LHCN-M2 (cell line): ENCODE results near the gene TENM4. TPM values are rescaled to one million over a fixed set of nuclear protein-coding genes. Genes with fewer than 3 reads are reported as not detected.

ENCODE experiments used
- DNase-seq: peaks from one replicate; pipeline ENCODE4 v3.0.0-alpha.2; 2012; ENCODE audit warnings: low read depth
- total RNA-seq: library from RNA; depleted of rRNA; stranded (reverse); fragments of >200 nt; gene quantifications from 2 replicates; pipeline ENCODE4 v1.2.3, GENCODE V29; 2014

The TENM4 gene
- total RNA-seq, 1 experiment from 2014 or later = 0.06 TPM

- no peak for DNase-seq
These were observed 499.5 kb downstream of the TENM4 start for GRCh38 chr11:78941226-78941851.

- no peak for DNase-seq
These were observed 500.2 kb downstream of the TENM4 start for GRCh38 chr11:78940500-78941225.

GRCh38 chr11:78938971-78939370 is 501.9 kb downstream of the TENM4 start:
- DNase-seq = no peak

GRCh38 chr11:78938036-78938435 is 502.8 kb downstream of the TENM4 start:
- no peak for DNase-seq

GRCh38 chr11:78935398-78936068 is 505.3 kb downstream of the TENM4 start:
- DNase-seq = no peak

- DNase-seq = no peak
These were observed 507.5 kb downstream of the TENM4 start for GRCh38 chr11:78933350-78933749.

GRCh38 chr11:78932757-78933156 is 508.1 kb downstream of the TENM4 start:
- DNase-seq = no peak

GRCh38 chr11:78931891-78932290 is 508.9 kb downstream of the TENM4 start:
- no peak for DNase-seq

GRCh38 chr11:78930810-78931523 is 509.9 kb downstream of the TENM4 start:
- DNase-seq = no peak

- no peak for DNase-seq
These were observed 511.0 kb downstream of the TENM4 start for GRCh38 chr11:78929906-78930220.

GRCh38 chr11:78929207-78929905 is 511.5 kb downstream of the TENM4 start:
- DNase-seq = no peak

- DNase-seq = no peak
These were observed 513.3 kb downstream of the TENM4 start for GRCh38 chr11:78927511-78927910.

- no peak for DNase-seq
These were observed 514.0 kb downstream of the TENM4 start for GRCh38 chr11:78926633-78927338.

GRCh38 chr11:78925387-78925786 is 515.4 kb downstream of the TENM4 start:
- DNase-seq = no peak

GRCh38 chr11:78922859-78923625 is 517.8 kb downstream of the TENM4 start:
- no peak for DNase-seq

GRCh38 chr11:78921509-78921908 is 519.3 kb downstream of the TENM4 start:
- no peak for DNase-seq

GRCh38 chr11:78920329-78920728 is 520.5 kb downstream of the TENM4 start:
- DNase-seq = no peak

GRCh38 chr11:78916759-78917158 is 524.1 kb downstream of the TENM4 start:
- no peak for DNase-seq

GRCh38 chr11:78914503-78914902 is 526.3 kb downstream of the TENM4 start:
- DNase-seq = no peak

- DNase-seq = no peak
These were observed 528.1 kb downstream of the TENM4 start for GRCh38 chr11:78912778-78913177.
